GM21786 (cell line): ENCODE measurements around the gene ADISSP.

Experiments used
- ATAC-seq: cut with Tn5 transposase; IDR thresholded peaks from one replicate; pipeline ENCODE4 v1.9.1; 2021; ENCODE audit not compliant: unreplicated experiment

ADISSP gene

GRCh38 chr20:3739054-3739925, 28.3 kb downstream of the ADISSP start:
- ATAC-seq: no peak

- no peak for ATAC-seq
Measured at GRCh38 chr20:3738111-3739053, 29.2 kb downstream of the ADISSP start.

- no peak for ATAC-seq
Measured at GRCh38 chr20:3735768-3736167, 31.8 kb downstream of the ADISSP start.

- ATAC-seq: no peak
Measured at GRCh38 chr20:3734111-3734843, 33.3 kb downstream of the ADISSP start.

- no peak for ATAC-seq
Measured at GRCh38 chr20:3733119-3733995, 34.2 kb downstream of the ADISSP start.

- no peak for ATAC-seq
Measured at GRCh38 chr20:3732327-3733118, 35.0 kb downstream of the ADISSP start, which contains the start of gene HSPA12B. Gene HSPA12B, plus strand, starts transcription at chr20:3732685. Its CDS starts 5,990 bp downstream, at chr20:3738675.

GRCh38 chr20:3731944-3732326, 35.6 kb downstream of the ADISSP start:
- no peak for ATAC-seq

GRCh38 chr20:3730803-3731672, 36.5 kb downstream of the ADISSP start:
- ATAC-seq: no peak

- ATAC-seq: no peak
Measured at GRCh38 chr20:3729811-3730540, 37.6 kb downstream of the ADISSP start.

- no peak for ATAC-seq
Measured at GRCh38 chr20:3729378-3729777, 38.2 kb downstream of the ADISSP start.

- no peak for ATAC-seq
Measured at GRCh38 chr20:3728876-3729275, 38.7 kb downstream of the ADISSP start.

- ATAC-seq: no peak
Measured at GRCh38 chr20:3728354-3728753, 39.2 kb downstream of the ADISSP start.

GRCh38 chr20:3727401-3728021, 40.0 kb downstream of the ADISSP start:
- no peak for ATAC-seq

- ATAC-seq: no peak
Measured at GRCh38 chr20:3724356-3724755, 43.2 kb downstream of the ADISSP start.

GRCh38 chr20:3723284-3723683, 44.3 kb downstream of the ADISSP start:
- ATAC-seq: no peak

GRCh38 chr20:3721912-3722311, 45.6 kb downstream of the ADISSP start:
- no peak for ATAC-seq

GRCh38 chr20:3720626-3721025, 46.9 kb downstream of the ADISSP start:
- ATAC-seq: no peak
